IMR-90 (cell line): ENCODE results near the gene IL1RAPL1. TPM values are rescaled to one million over a fixed set of nuclear protein-coding genes. Genes with fewer than 3 reads are reported as not detected.
A peak's percentile ranks its signal among the peaks of the same experiment; 100 is the strongest.

Experiments used
- ATAC-seq: fragments of 200-7000 bp; cut with Tn5 transposase; 2 replicates; pipeline ENCODE4 v1.9.1; 2020; ENCODE audit warnings: low read depth, mild to moderate bottlenecking, moderate library complexity
- BruUV-seq: library from RNA; stranded (reverse); fragments of 400-500 nt; replicated peaks from 2 replicates; lab custom pipeline; 2021; lab: Mats Ljungman, UMichigan
- CTCF ChIA-PET: fragments of 300-600 bp; formaldehyde crosslinking; extraction: SDS; loops from one replicate; lab custom pipeline; 2021; ENCODE audit warnings: antibody characterized with exemption; lab: Yijun Ruan, JAX
- POLR2A ChIA-PET: fragments of 300-600 bp; sonication (Branson Sonifier 250); formaldehyde crosslinking; loops from one replicate; lab custom pipeline; 2022; ENCODE audit warnings: antibody characterized with exemption; ENCODE audit not compliant: unreplicated experiment; lab: Charles Lee
- DNase-seq: peaks from one replicate; pipeline ENCODE4 v3.0.0; 2013
- H2AFZ ChIP-seq: replicated peaks from 2 replicates; pipeline ENCODE3; 2013; ENCODE audit warnings: low read length, mild to moderate bottlenecking; ENCODE audit not compliant: poor library complexity
- H2AK5ac ChIP-seq: 2 replicates; pipeline ENCODE4 v1.6.1; 2013; ENCODE audit warnings: low read depth, low read length, inconsistent platforms
- H2AK9ac ChIP-seq: replicated peaks from 2 replicates; pipeline ENCODE3; 2013; ENCODE audit warnings: mild to moderate bottlenecking, low read depth, low read length, moderate library complexity; ENCODE audit not compliant: poor library complexity
- H2BK120ac ChIP-seq: 2 replicates; pipeline ENCODE4 v1.6.1; 2013; ENCODE audit warnings: low read depth, low read length, inconsistent platforms
- H2BK15ac ChIP-seq: 3 replicates; pipeline ENCODE4 v1.6.1; 2013; ENCODE audit warnings: low read depth, low read length, inconsistent platforms
- H2BK20ac ChIP-seq: 2 replicates; pipeline ENCODE4 v1.6.1; 2013; ENCODE audit warnings: low read depth, mild to moderate bottlenecking, inconsistent platforms, low read length, moderate library complexity
- H2BK5ac ChIP-seq: 2 replicates; pipeline ENCODE4 v1.6.1; 2013; ENCODE audit warnings: mild to moderate bottlenecking, low read depth, low read length, inconsistent platforms; ENCODE audit not compliant: poor library complexity, severe bottlenecking
- H3K14ac ChIP-seq: replicated peaks from 2 replicates; pipeline ENCODE4 v1.6.1; 2013; ENCODE audit warnings: low read depth, low read length, inconsistent platforms
- H3K18ac ChIP-seq: 2 replicates; pipeline ENCODE4 v1.6.1; 2013; ENCODE audit warnings: low read depth, low read length, control low read depth
- H3K23ac ChIP-seq: 2 replicates; pipeline ENCODE4 v1.6.1; 2013; ENCODE audit warnings: low read depth, low read length, inconsistent platforms
- H3K27ac ChIP-seq: 2 replicates; pipeline ENCODE4 v1.5.1; 2013; ENCODE audit warnings: mild to moderate bottlenecking, control low read depth, low read length; ENCODE audit not compliant: insufficient read depth
- H3K27me3 ChIP-seq: 2 replicates; pipeline ENCODE4 v1.6.1; 2013; ENCODE audit warnings: low read length; ENCODE audit not compliant: control insufficient read depth, insufficient read depth
- H3K36me3 ChIP-seq: 2 replicates; pipeline ENCODE4 v1.6.1; 2013; ENCODE audit warnings: low read length, mixed read lengths; ENCODE audit not compliant: control insufficient read depth, insufficient read depth
- H3K4ac ChIP-seq: 2 replicates; pipeline ENCODE4 v1.6.1; 2013; ENCODE audit warnings: low read depth, low read length, inconsistent platforms
- H3K4me1 ChIP-seq: 2 replicates; pipeline ENCODE4 v1.6.1; 2013; ENCODE audit warnings: low read length, mixed read lengths; ENCODE audit not compliant: control insufficient read depth, insufficient read depth
- H3K4me2 ChIP-seq: 2 replicates; pipeline ENCODE4 v1.6.1; 2013; ENCODE audit warnings: low read depth, mild to moderate bottlenecking, control low read depth, low read length, moderate library complexity
- H3K4me3 ChIP-seq: 2 replicates; pipeline ENCODE4 v1.5.1; 2013; ENCODE audit warnings: low read depth, mild to moderate bottlenecking, control low read depth, low read length, moderate library complexity; ENCODE audit not compliant: insufficient read depth
- H3K56ac ChIP-seq: 2 replicates; pipeline ENCODE4 v1.6.1; 2013; ENCODE audit warnings: low read length, inconsistent platforms; ENCODE audit not compliant: insufficient read depth; ENCODE audit errors: extremely low read depth
- H3K79me1 ChIP-seq, 2 experiments: 2 replicates each; pipeline ENCODE4 v1.6.1; 2013; ENCODE audit warnings: low read length in 2 of 2, inconsistent platforms in 1 of 2, low read depth in 1 of 2
- H3K9ac ChIP-seq: 2 replicates; pipeline ENCODE4 v1.6.1; 2013; ENCODE audit warnings: low read depth, low read length, control low read depth
- H3K9me1 ChIP-seq: 2 replicates; pipeline ENCODE4 v1.6.1; 2013; ENCODE audit warnings: low read length, inconsistent platforms; ENCODE audit not compliant: insufficient read depth
- H3K9me3 ChIP-seq: 2 replicates; pipeline ENCODE4 v1.6.1; 2013; ENCODE audit warnings: low read length; ENCODE audit not compliant: control insufficient read depth, insufficient read depth
- H4K20me1 ChIP-seq: 2 replicates; pipeline ENCODE4 v1.6.1; 2013; ENCODE audit warnings: low read length, inconsistent platforms; ENCODE audit not compliant: insufficient read depth
- H4K5ac ChIP-seq: 2 replicates; pipeline ENCODE4 v1.6.1; 2013; ENCODE audit warnings: mild to moderate bottlenecking, low read depth, low read length, control low read depth
- H4K8ac ChIP-seq, 2 experiments: 2 replicates each; pipeline ENCODE4 v1.6.1; 2013; ENCODE audit warnings: low read depth in 2 of 2, low read length in 2 of 2, control low read depth in 1 of 2, inconsistent platforms in 1 of 2
- H4K91ac ChIP-seq: 2 replicates; pipeline ENCODE4 v1.6.1; 2013; ENCODE audit warnings: low read depth, low read length, inconsistent platforms; ENCODE audit not compliant: insufficient read depth
- RFX5 ChIP-seq: IDR thresholded peaks from 2 replicates; pipeline ENCODE4 v1.8.0; 2012; ENCODE audit warnings: low read depth, mild to moderate bottlenecking, low read length, moderate library complexity
- WGBS, 2 experiments: methylation state at CpG; one replicate each; pipeline versions ENCODE4 v1.1.5 to v1.1.7; 2013; ENCODE audit warnings: missing lambda C conversion rate in 2 of 2; ENCODE audit not compliant: insufficient read length in 1 of 2; ENCODE audit errors: extremely low coverage in 2 of 2; 5-methylcytosine and 5-hydroxymethylcytosine counted together
- dilution Hi-C: fragments of 300-500 bp; cut with HindIII; formaldehyde crosslinking; loops from one replicate; pipeline ENCODE4 v1.14.3; 2018; ENCODE audit warnings: low sequenced_read_pairs; ENCODE audit not compliant: unreplicated experiment
- in situ Hi-C: fragments of 300-500 bp; cut with MboI; formaldehyde crosslinking; loops from 3 replicates; pipeline ENCODE4 v1.14.3; 2019; ENCODE audit warnings: low sequenced_read_pairs, inconsistent platforms, mixed read lengths
- intact Hi-C: fragments of 100-400 bp; cut with micrococcal nuclease; formaldehyde crosslinking; loops from 2 replicates; pipeline ENCODE4 v1.10.0; 2022
- polyA plus RNA-seq, 3 experiments: library from polyadenylated mRNA; depleted of rRNA; stranded (reverse); fragments of >200 nt; gene quantifications; 2 replicates each; pipeline ENCODE4 v1.2.3, GENCODE V29; 2012; ENCODE audit warnings: low replicate concordance in 1 of 3
- total RNA-seq: library from RNA; depleted of rRNA; stranded (reverse); fragments of >200 nt; gene quantifications from 2 replicates; pipeline ENCODE4 v1.2.3, GENCODE V29; 2012
- TF ChIP-seq, protein P1 (sequence below): conservative IDR thresholded peaks from 2 replicates; pipeline ENCODE4 v1.5.1; 2012; ENCODE audit warnings: mild to moderate bottlenecking, low read depth, low read length, improper control_type of control experiment

Gene IL1RAPL1
- total and polyA plus RNA-seq, 2 of the 4 experiments (the other 2 are of a cell fraction) = 1.5 to 9.0 TPM

DNA sequence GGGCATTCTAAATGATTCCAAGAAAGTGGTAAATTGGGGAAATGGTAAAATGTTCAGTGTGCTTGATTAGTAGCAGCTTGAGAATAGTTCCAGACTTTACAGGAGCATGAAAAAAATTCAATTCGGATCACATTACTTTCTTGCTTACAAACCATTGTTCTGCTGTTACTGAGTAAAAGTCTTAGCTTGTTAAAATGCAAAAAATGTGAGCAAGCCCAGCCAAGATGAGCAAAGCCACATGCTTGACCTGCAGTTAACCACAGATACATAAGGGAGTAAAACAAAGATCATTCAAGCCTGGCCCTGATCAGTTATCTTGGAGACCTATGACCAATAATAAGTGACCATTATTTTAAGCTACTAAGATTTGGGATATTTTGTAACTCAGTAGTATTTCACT is 1065.2 kb downstream of the IL1RAPL1 start:
- Histone ChIP-seq H2AK5ac (no peak overlapping the region), H4K20me1 (no peaks in the 10 kb centered on the region), H3K9ac (no peak overlapping the region), H2BK15ac (peak overlapping the region; percentile 63; the same call in 1 of the 3 replicates), H2BK5ac (peak overlapping the region; percentile 87), H4K8ac (peak overlapping the region in 1 of 2 experiments; percentile 57; a peak in 1 of 4 replicates), H4K91ac (0 out of 2 replicates have a peak overlapping the region, but pooled peaks have one; percentile 8), H3K79me1 (no peaks in the 10 kb centered on the region; a peak in 1 of 4 replicates), H4K5ac (no peak overlapping the region; the same call in 1 of the 2 replicates), H3K4me2 (peak overlapping the region; percentile 31; the same call in 1 of the 2 replicates), H2BK120ac (peak overlapping the region; percentile 75), H2AK9ac (no peak overlapping the region), H2BK20ac (peak overlapping the region; percentile 71), H3K27me3 (no peaks in the 10 kb centered on the region), H3K36me3 (no peaks in the 10 kb centered on the region), H3K14ac (peak overlapping the region; percentile 79; the same call in 1 of the 2 replicates), H3K23ac (peak overlapping the region; percentile 28; the same call in 1 of the 2 replicates), H3K9me1 (no peaks in the 10 kb centered on the region), H2AFZ (no peak overlapping the region), H3K4me1 (no peaks in the 10 kb centered on the region), H3K18ac (peak overlapping the region; percentile 46; the same call in 1 of the 2 replicates), H3K4ac (peak overlapping the region; percentile 11; the same call in 1 of the 2 replicates), H3K27ac (no peak overlapping the region), H3K9me3 (no peaks in the 10 kb centered on the region), H3K4me3 (no peak overlapping the region), H3K56ac (no peak overlapping the region)
- DNase-seq (peak; percentile 82), ATAC-seq (peak; percentile 94)
- WGBS, 2 experiments = no CpG with 5 or more reads among the region's 1 CpG
- BruUV-seq = no TSS peak
- ChIA-PET CTCF (interaction anchor here (0.7 kb wide), 1 partner anchor 37 kb away, joined by 3 read pairs; no protein-coding TSS in a partner anchor), POLR2A (no interaction called here)
- dilution Hi-C loops (no loop called here), intact Hi-C loops (no loop called here), in situ Hi-C loops (no loop called here)
- peak; percentile 68 for TF ChIP-seq RFX5
- TF ChIP-seq, protein P1, sequence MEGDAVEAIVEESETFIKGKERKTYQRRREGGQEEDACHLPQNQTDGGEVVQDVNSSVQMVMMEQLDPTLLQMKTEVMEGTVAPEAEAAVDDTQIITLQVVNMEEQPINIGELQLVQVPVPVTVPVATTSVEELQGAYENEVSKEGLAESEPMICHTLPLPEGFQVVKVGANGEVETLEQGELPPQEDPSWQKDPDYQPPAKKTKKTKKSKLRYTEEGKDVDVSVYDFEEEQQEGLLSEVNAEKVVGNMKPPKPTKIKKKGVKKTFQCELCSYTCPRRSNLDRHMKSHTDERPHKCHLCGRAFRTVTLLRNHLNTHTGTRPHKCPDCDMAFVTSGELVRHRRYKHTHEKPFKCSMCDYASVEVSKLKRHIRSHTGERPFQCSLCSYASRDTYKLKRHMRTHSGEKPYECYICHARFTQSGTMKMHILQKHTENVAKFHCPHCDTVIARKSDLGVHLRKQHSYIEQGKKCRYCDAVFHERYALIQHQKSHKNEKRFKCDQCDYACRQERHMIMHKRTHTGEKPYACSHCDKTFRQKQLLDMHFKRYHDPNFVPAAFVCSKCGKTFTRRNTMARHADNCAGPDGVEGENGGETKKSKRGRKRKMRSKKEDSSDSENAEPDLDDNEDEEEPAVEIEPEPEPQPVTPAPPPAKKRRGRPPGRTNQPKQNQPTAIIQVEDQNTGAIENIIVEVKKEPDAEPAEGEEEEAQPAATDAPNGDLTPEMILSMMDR = no peak
